Measurements from ENCODE around the gene PSMD8. TPM values are rescaled to one million over a fixed set of nuclear protein-coding genes. Genes with fewer than 3 reads are reported as not detected.

Gene PSMD8
- total RNA-seq, 1 donor, result 285 TPM

DNA sequence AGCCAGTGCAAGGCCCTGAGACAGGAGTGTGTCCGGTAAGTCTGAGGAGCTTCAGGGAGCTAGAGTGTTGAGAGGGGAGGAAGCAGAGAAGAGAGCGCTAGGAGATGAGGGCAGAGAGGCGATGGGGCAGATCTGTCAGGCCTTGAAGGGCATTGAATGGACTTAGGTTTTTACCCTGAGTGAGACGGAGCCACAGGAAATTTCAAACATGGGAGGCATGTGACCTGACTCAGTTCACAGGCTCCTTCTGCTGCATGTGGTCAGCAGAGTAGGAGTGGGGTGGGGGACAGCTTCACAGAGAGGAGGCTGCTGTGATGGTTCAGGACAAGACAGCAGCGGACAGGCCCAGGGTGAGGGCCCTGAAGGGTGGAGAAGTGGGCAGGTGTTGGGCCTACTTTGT lies 26.0 kb downstream of the PSMD8 start:
- H3K36me3 ChIP-seq (ENCODE audit: insufficient read depth, low read length), result peaks cover 14% of the 10 kb centered on the region
- H3K4me1 ChIP-seq (ENCODE audit: insufficient read depth, low read length), result peaks cover 4% of the 10 kb centered on the region
- no peak overlapping the region for H3K27ac ChIP-seq (ENCODE audit: low read depth, low read length)
- H4K20me1 ChIP-seq (ENCODE audit: insufficient read depth, low read length), result peaks cover 4% of the 10 kb centered on the region
- peak; percentile 19 for DNase-seq (ENCODE audit: insufficient read length, low spot score, missing footprints)
- H2AFZ ChIP-seq (ENCODE audit: low read length), result no peak overlapping the region
- no peaks in the 10 kb centered on the region for H3K79me2 ChIP-seq (ENCODE audit: insufficient read depth, low read length)
- TF ChIP-seq, protein P1, sequence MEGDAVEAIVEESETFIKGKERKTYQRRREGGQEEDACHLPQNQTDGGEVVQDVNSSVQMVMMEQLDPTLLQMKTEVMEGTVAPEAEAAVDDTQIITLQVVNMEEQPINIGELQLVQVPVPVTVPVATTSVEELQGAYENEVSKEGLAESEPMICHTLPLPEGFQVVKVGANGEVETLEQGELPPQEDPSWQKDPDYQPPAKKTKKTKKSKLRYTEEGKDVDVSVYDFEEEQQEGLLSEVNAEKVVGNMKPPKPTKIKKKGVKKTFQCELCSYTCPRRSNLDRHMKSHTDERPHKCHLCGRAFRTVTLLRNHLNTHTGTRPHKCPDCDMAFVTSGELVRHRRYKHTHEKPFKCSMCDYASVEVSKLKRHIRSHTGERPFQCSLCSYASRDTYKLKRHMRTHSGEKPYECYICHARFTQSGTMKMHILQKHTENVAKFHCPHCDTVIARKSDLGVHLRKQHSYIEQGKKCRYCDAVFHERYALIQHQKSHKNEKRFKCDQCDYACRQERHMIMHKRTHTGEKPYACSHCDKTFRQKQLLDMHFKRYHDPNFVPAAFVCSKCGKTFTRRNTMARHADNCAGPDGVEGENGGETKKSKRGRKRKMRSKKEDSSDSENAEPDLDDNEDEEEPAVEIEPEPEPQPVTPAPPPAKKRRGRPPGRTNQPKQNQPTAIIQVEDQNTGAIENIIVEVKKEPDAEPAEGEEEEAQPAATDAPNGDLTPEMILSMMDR (IDR thresholded peaks at IDR 0.05; ENCODE audit: extremely low read depth, low read depth, low read length), result no peak
- H3K27me3 ChIP-seq (ENCODE audit: insufficient read depth, low read length), result no peaks in the 10 kb centered on the region
- no peak overlapping the region for H3K4me3 ChIP-seq (ENCODE audit: insufficient read depth, low read length)
- H3K4me2 ChIP-seq (ENCODE audit: insufficient read depth, low read length), result no peak overlapping the region
- no peaks in the 10 kb centered on the region for H3K9me3 ChIP-seq (ENCODE audit: low read depth, low read length)

- no peak overlapping the region for H3K4me3 ChIP-seq (ENCODE audit: insufficient read depth, low read length)
- H2AFZ ChIP-seq (ENCODE audit: low read length), result no peak overlapping the region
- no peak overlapping the region for H3K4me2 ChIP-seq (ENCODE audit: insufficient read depth, low read length)
- no peaks in the 10 kb centered on the region for H3K79me2 ChIP-seq (ENCODE audit: insufficient read depth, low read length)
- peak; percentile 84 for DNase-seq (ENCODE audit: insufficient read length, low spot score, missing footprints)
- H3K4me1 ChIP-seq (ENCODE audit: insufficient read depth, low read length), result peaks cover 4% of the 10 kb centered on the region
- H4K20me1 ChIP-seq (ENCODE audit: insufficient read depth, low read length), result peaks cover 1% of the 10 kb centered on the region
- peaks cover 16% of the 10 kb centered on the region for H3K36me3 ChIP-seq (ENCODE audit: insufficient read depth, low read length)
- H3K27ac ChIP-seq (ENCODE audit: low read depth, low read length), result no peak overlapping the region
- TF ChIP-seq, protein P1 (IDR thresholded peaks at IDR 0.05; ENCODE audit: extremely low read depth, low read depth, low read length), result no peak
- H3K27me3 ChIP-seq (ENCODE audit: insufficient read depth, low read length), result no peaks in the 10 kb centered on the region
- H3K9me3 ChIP-seq (ENCODE audit: low read depth, low read length), result no peaks in the 10 kb centered on the region
These were observed 26.8 kb downstream of the PSMD8 start for GRCh38 chr19:38401148-38401547.

DNA sequence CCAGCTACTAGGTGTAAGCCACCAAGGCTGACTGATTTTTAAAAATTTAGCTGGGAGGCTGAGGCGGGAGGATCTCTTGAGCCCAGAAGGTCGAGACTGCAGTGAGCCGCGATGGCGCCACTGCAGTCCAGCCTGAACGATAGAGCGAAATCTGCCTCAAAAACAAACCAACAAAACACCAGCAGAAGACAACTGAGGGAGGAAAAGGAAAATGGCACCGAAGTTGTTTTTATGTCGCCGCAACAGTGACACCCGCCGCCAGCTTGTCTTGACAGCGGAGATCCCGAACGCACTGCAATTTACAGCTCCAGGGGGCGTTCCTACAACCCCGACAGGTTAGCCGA lies 28.2 kb downstream of the PSMD8 start:
- peak overlapping the region; percentile 91 for H3K4me2 ChIP-seq (ENCODE audit: insufficient read depth, low read length)
- TF ChIP-seq, protein P1 (IDR thresholded peaks at IDR 0.05; ENCODE audit: extremely low read depth, low read depth, low read length), result no peak
- H4K20me1 ChIP-seq (ENCODE audit: insufficient read depth, low read length), result no peaks in the 10 kb centered on the region
- peaks cover 4% of the 10 kb centered on the region for H3K4me1 ChIP-seq (ENCODE audit: insufficient read depth, low read length)
- no peak overlapping the region for H3K27ac ChIP-seq (ENCODE audit: low read depth, low read length)
- H3K36me3 ChIP-seq (ENCODE audit: insufficient read depth, low read length), result peaks cover 14% of the 10 kb centered on the region
- H3K79me2 ChIP-seq (ENCODE audit: insufficient read depth, low read length), result no peaks in the 10 kb centered on the region
- no peaks in the 10 kb centered on the region for H3K9me3 ChIP-seq (ENCODE audit: low read depth, low read length)
- H3K27me3 ChIP-seq (ENCODE audit: insufficient read depth, low read length), result no peaks in the 10 kb centered on the region
- peak overlapping the region; percentile 94 for H3K4me3 ChIP-seq (ENCODE audit: insufficient read depth, low read length)
- H2AFZ ChIP-seq (ENCODE audit: low read length), result peak overlapping the region; percentile 85
- no peak for DNase-seq (ENCODE audit: insufficient read length, low spot score, missing footprints)

DNA sequence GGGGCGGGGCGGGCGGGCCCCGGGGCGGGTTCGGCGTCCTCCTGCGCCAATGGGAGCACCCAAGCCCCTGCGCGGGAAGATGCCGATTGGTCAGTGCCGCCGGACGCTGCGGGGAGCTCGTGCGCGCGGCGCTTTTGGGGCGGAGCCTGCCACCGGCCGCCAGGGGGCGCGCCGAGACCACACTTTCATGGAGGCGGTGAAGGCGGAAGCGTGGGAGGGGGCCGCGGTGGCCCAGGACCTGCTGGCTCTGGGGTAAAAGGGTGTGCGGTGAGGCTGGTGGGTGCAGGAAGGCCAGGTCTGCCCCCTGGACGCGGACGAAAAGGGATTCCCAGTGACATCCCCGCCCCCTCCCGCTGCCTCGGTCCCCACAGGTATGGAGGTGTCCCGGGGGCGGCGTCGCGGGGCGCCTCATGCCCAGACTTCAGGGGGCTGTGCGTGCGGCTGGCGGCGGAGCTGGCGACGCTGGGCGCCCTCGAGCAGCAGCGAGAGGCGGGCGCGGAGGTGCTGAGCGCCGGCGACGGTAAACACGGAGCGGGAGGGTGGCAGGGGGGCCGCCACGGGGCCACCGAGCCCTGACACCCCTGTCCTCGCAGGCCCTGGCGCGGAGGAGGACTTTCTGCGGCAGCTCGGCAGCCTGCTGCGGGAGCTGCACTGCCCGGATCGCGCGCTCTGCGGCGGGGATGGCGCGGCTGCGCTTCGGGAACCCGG lies 28.8 kb downstream of the PSMD8 start, which contains the start of gene FAM98C:
TSS of gene FAM98C (plus strand) at position 127 of the 708 bp plus-strand sequence. CDS start at position 188, 61 bp downstream.
- Histone ChIP-seq H3K4me2 (ENCODE audit: insufficient read depth, low read length) (peak within 1 kb of the TSS; percentile 91), H3K9me3 (ENCODE audit: low read depth, low read length) (no peaks in the 10 kb centered on the region), H4K20me1 (ENCODE audit: insufficient read depth, low read length) (no peaks in the 10 kb centered on the region), H3K27me3 (ENCODE audit: insufficient read depth, low read length) (no peaks in the 10 kb centered on the region), H3K36me3 (ENCODE audit: insufficient read depth, low read length) (peaks cover 14% of the 10 kb centered on the region), H3K79me2 (ENCODE audit: insufficient read depth, low read length) (no peaks in the 10 kb centered on the region), H2AFZ (ENCODE audit: low read length) (peak within 1 kb of the TSS; percentile 85), H3K4me1 (ENCODE audit: insufficient read depth, low read length) (peaks cover 4% of the 10 kb centered on the region), H3K27ac (ENCODE audit: low read depth, low read length) (peak within 1 kb of the TSS; percentile 48), H3K4me3 (ENCODE audit: insufficient read depth, low read length) (peak within 1 kb of the TSS; percentile 94)
- DNase-seq (ENCODE audit: insufficient read length, low spot score, missing footprints), result peak; percentile 100
- TF ChIP-seq, protein P1 (IDR thresholded peaks at IDR 0.05; ENCODE audit: extremely low read depth, low read depth, low read length), result peak; percentile 75
